Endothelial cell of umbilical vein (primary cell): Measurements from ENCODE around the gene FCMR. TPM values are rescaled to one million over a fixed set of nuclear protein-coding genes. Genes with fewer than 3 reads are reported as not detected.

Source experiments
- BruUV-seq: library from RNA; stranded (reverse); fragments of 400-500 nt; replicated peaks from 2 replicates; lab custom pipeline; 2021; lab: Mats Ljungman, UMichigan
- CTCF ChIA-PET: fragments of 300-600, 350-600 bp; sonication (Branson Sonifier 250); formaldehyde crosslinking; loops from one replicate; lab custom pipeline; 2021; ENCODE audit warnings: antibody characterized with exemption, inconsistent platforms; lab: Charles Lee
- POLR2A ChIA-PET: fragments of 300-600, 350-600 bp; sonication (Branson Sonifier 250); formaldehyde crosslinking; loops from one replicate; lab custom pipeline; 2021; ENCODE audit warnings: antibody characterized with exemption, inconsistent platforms; lab: Charles Lee
- DNase-seq: peaks from one replicate; pipeline ENCODE4 v3.0.0-alpha.2; 2011; ENCODE audit warnings: low read depth, low spot score
- FAIRE-seq: peaks from 2 replicates; lab custom pipeline; 2011; peaks lifted over from hg19 to GRCh38; lab: Jason Lieb, UNC
- H2AFZ ChIP-seq: 2 replicates; pipeline ENCODE4 v1.6.0; 2012; ENCODE audit warnings: low read depth, low read length, control low read depth, inconsistent platforms
- H3K27ac ChIP-seq: 2 replicates; pipeline ENCODE4 v1.5.1; 2011; ENCODE audit warnings: low read depth, mild to moderate bottlenecking, control low read depth, low read length, moderate library complexity; ENCODE audit not compliant: insufficient read depth
- H3K27me3 ChIP-seq, 2 experiments: 2 replicates each; pipeline versions ENCODE4 v1.6.0 to v1.6.1; 2011; ENCODE audit warnings: low read length in 2 of 2, mixed read lengths in 1 of 2; ENCODE audit not compliant: control insufficient read depth in 2 of 2, insufficient read depth in 2 of 2
- H3K36me3 ChIP-seq, 2 experiments: 2 replicates in 1 of 2; 3 replicates in 1 of 2; pipeline ENCODE4 v1.5.1; 2011; ENCODE audit warnings: low read length in 2 of 2, mild to moderate bottlenecking in 1 of 2, moderate library complexity in 1 of 2; ENCODE audit not compliant: control insufficient read depth in 2 of 2, insufficient read depth in 2 of 2; ENCODE audit errors: extremely low read depth in 1 of 2
- H3K4me1 ChIP-seq: 3 replicates; pipeline ENCODE4 v1.5.1; 2011; ENCODE audit warnings: mild to moderate bottlenecking, low read length; ENCODE audit not compliant: control insufficient read depth, insufficient read depth; ENCODE audit errors: extremely low read depth
- H3K4me2 ChIP-seq: 2 replicates; pipeline ENCODE4 v1.6.1; 2011; ENCODE audit warnings: low read length, control low read depth, mixed read lengths; ENCODE audit not compliant: insufficient read depth
- H3K4me3 ChIP-seq, 3 experiments: fragments of 200-600 bp in 1 of 3; sonication (generic), shearing (Covaris generic) in 1 of 3; replicated peaks in 1 of 3; 2 replicates each; pipeline ENCODE4 v1.5.1; 2011 to 2016; ENCODE audit warnings: control low read depth in 3 of 3, low read length in 3 of 3, mild to moderate bottlenecking in 2 of 3, inconsistent platforms in 1 of 3, low read depth in 1 of 3, moderate library complexity in 1 of 3; ENCODE audit not compliant: insufficient read depth in 1 of 3
- H3K79me2 ChIP-seq: 2 replicates; pipeline ENCODE4 v1.6.0; 2012; ENCODE audit warnings: low read length, inconsistent platforms; ENCODE audit not compliant: control insufficient read depth, insufficient read depth
- H3K9ac ChIP-seq: replicated peaks from 2 replicates; pipeline ENCODE3; 2011; ENCODE audit warnings: low read length, control low read depth; ENCODE audit not compliant: insufficient read depth; ENCODE audit errors: extremely low read depth
- H3K9me1 ChIP-seq: replicated peaks from 3 replicates; pipeline ENCODE4 v1.6.0; 2011; ENCODE audit warnings: mild to moderate bottlenecking, low read length; ENCODE audit not compliant: control insufficient read depth, insufficient read depth; ENCODE audit errors: extremely low read depth
- H3K9me3 ChIP-seq: replicated peaks from 2 replicates; pipeline ENCODE4 v1.5.1; 2012; ENCODE audit warnings: low read length, inconsistent platforms; ENCODE audit not compliant: control insufficient read depth, insufficient read depth
- H4K20me1 ChIP-seq: replicated peaks from 2 replicates; pipeline ENCODE3; 2011; ENCODE audit warnings: mild to moderate bottlenecking, low read length; ENCODE audit not compliant: control insufficient read depth, insufficient read depth; ENCODE audit errors: extremely low read depth
- CTCF ChIP-seq, 2 donors: IDR thresholded peaks; 1 replicate in 1 of 2; 2 replicates in 1 of 2; pipeline ENCODE4 v1.5.1; 2011; ENCODE audit warnings: low read length in 2 of 2, mild to moderate bottlenecking in 2 of 2, moderate library complexity in 2 of 2, control low read depth in 1 of 2, inconsistent platforms in 1 of 2, low read depth in 1 of 2; ENCODE audit not compliant: insufficient read depth in 1 of 2; ENCODE audit errors: extremely low read depth in 1 of 2
- EZH2 ChIP-seq: IDR thresholded peaks from 2 replicates; pipeline ENCODE4 v1.6.1; 2012; ENCODE audit warnings: borderline replicate concordance, low read depth, mild to moderate bottlenecking, moderate library complexity, low read length, inconsistent platforms; ENCODE audit not compliant: severe bottlenecking
- FOS ChIP-seq: IDR thresholded peaks from 2 replicates; pipeline ENCODE4 v1.6.1; 2011; ENCODE audit warnings: mild to moderate bottlenecking, low read length, moderate library complexity, borderline replicate concordance; ENCODE audit not compliant: insufficient read depth
- GATA2 ChIP-seq: IDR thresholded peaks from 2 replicates; pipeline ENCODE4 v1.7.0; 2011; ENCODE audit warnings: low read depth, mild to moderate bottlenecking, moderate library complexity, mixed read lengths, low read length; ENCODE audit not compliant: insufficient read length, insufficient read depth
- JUN ChIP-seq: IDR thresholded peaks from 2 replicates; pipeline ENCODE4 v1.6.1; 2011; ENCODE audit warnings: borderline replicate concordance, low read depth; ENCODE audit not compliant: insufficient read length, insufficient read depth
- MAX ChIP-seq: IDR thresholded peaks from 2 replicates; pipeline ENCODE4 v1.6.1; 2011; ENCODE audit not compliant: insufficient read depth, insufficient read length
- MYC ChIP-seq: IDR thresholded peaks from one replicate; pipeline ENCODE4 v1.6.1; 2011; ENCODE audit warnings: mild to moderate bottlenecking, low read depth, low read length
- POLR2A ChIP-seq: IDR thresholded peaks from 2 replicates; pipeline ENCODE4 v1.6.1; 2012; ENCODE audit warnings: low read depth, mild to moderate bottlenecking, control low read depth, low read length
- POLR2AphosphoS5 ChIP-seq: IDR thresholded peaks from 2 replicates; pipeline ENCODE4 v1.6.1; 2012; ENCODE audit warnings: low read depth, mild to moderate bottlenecking, control low read depth, low read length, moderate library complexity; ENCODE audit not compliant: insufficient read depth
- dilution Hi-C: fragments of 300-500 bp; cut with MboI; formaldehyde crosslinking; loops from one replicate; pipeline ENCODE4 v1.15.0; 2019; ENCODE audit warnings: low sequenced_read_pairs; ENCODE audit not compliant: extremely low pct_ligation_motif_present
- intact Hi-C: fragments of 100-400 bp; cut with micrococcal nuclease; formaldehyde crosslinking; loops from one replicate; pipeline ENCODE4 v1.10.0; 2022
- polyA plus RNA-seq, 4 experiments: library from polyadenylated mRNA; depleted of rRNA in 3 of 4; stranded (reverse) in 3 of 4; unstranded in 1 of 4; fragments of >200 nt; gene quantifications; 2 replicates each; pipeline versions ENCODE4 v1.2.1 to v1.2.3, GENCODE V29; 2011 to 2012; ENCODE audit warnings: missing spikeins in 1 of 4
- total RNA-seq: library from RNA; stranded (reverse); gene quantifications from 2 replicates; pipeline ENCODE4 v1.2.3, GENCODE V29; 2021

The FCMR gene
- total and polyA plus RNA-seq, 2 donors (not counting 3 experiments of a cell fraction or from before 2014, with no cell fraction given) = not detected

DNA sequence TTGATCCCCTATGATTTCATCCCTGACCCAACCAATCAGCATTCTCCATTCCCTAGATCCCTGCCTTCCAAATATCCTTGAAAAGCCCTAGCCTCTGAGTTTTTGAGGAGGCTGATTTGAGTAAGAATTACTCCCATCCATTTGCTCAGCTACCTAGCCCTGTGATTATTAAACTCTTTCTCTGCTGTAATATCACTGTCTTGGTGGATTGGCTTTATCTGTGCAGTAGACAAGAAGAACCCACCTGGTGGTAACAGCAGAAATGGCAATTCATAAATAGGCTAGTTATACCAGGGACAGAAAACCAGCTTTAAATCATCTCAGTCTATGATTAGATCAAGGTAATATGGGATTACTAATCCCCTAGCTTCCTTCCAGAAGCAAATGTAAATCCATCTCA lies 43.3 kb downstream of the FCMR start:
- CTCF ChIA-PET = no interaction called here

DNA sequence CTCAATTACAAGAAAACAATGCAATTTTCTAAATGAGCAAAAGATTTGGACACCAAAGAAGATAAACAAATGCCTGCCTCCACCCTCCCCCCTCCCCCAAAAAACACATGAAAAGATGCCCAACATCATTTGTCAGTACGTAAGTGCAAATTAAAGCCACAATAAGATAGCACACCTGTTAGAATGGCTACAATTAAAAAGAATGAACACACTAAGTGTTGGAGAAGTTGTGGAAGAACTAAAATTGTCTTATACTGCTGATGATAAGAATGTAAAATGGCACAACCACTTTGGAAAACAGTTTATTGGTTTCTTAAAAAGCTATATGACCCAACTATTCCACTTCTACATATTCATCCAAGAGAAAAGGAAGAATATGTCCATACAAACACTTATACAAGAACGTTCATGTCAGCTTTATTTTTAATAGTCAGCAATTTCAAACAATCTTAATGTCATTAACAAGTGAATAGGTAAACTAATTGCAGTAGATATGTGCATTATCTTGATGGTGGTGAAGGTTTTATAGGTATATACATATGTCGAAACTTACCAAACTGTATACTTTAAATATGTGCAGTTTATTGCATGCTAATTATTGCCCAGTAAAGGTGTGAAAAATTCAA lies 45.9 kb downstream of the FCMR start:
- no peaks in the 10 kb centered on the region for H3K4me1 ChIP-seq
- H3K9me1 ChIP-seq = no peaks in the 10 kb centered on the region
- H4K20me1 ChIP-seq = no peaks in the 10 kb centered on the region
- no peak overlapping the region for H2AFZ ChIP-seq
- no peak overlapping the region for H3K9ac ChIP-seq
- no peak overlapping the region for H3K27ac ChIP-seq
- DNase-seq (no peak), FAIRE-seq (no peak)
- H3K27me3 ChIP-seq = no peaks in the 10 kb centered on the region
- no peaks in the 10 kb centered on the region for H3K79me2 ChIP-seq
- TF ChIP-seq FOS = no peak
- TF ChIP-seq GATA2 = no peak
- TF ChIP-seq MAX = no peak
- TF ChIP-seq POLR2A = no peak
- TF ChIP-seq CTCF (IDR thresholded peaks at IDR 0.05; ENCODE audit: extremely low read depth in 1 of 2, insufficient read depth in 1 of 2, low read depth in 1 of 2, low read length in 2 of 2) = no peak
- no peak for TF ChIP-seq JUN
- no peak for TF ChIP-seq EZH2
- TF ChIP-seq POLR2AphosphoS5 = no peak
- no peak for TF ChIP-seq MYC
- H3K9me3 ChIP-seq = no peaks in the 10 kb centered on the region
- CTCF ChIA-PET = no interaction called here
- no TSS peak for BruUV-seq
- no peaks in the 10 kb centered on the region for H3K36me3 ChIP-seq
- intact Hi-C loops (no loop called here), dilution Hi-C loops (no loop called here)
- POLR2A ChIA-PET = no interaction called here
- no peak overlapping the region for H3K4me2 ChIP-seq
- H3K4me3 ChIP-seq = no peak overlapping the region

More for the DNA sequence above, 43.3 kb downstream of the FCMR start:
- H3K4me2 ChIP-seq = no peak overlapping the region
- H3K9me1 ChIP-seq = no peaks in the 10 kb centered on the region
- BruUV-seq = no TSS peak
- no peak for TF ChIP-seq MAX
- TF ChIP-seq FOS = no peak
- no peak for TF ChIP-seq POLR2A
- TF ChIP-seq POLR2AphosphoS5 = no peak
- H3K27ac ChIP-seq = no peak overlapping the region
- DNase-seq (no peak), FAIRE-seq (no peak)
- POLR2A ChIA-PET = no interaction called here
- no peaks in the 10 kb centered on the region for H4K20me1 ChIP-seq
- H3K4me1 ChIP-seq = no peaks in the 10 kb centered on the region
- H3K79me2 ChIP-seq = no peaks in the 10 kb centered on the region
- no peaks in the 10 kb centered on the region for H3K36me3 ChIP-seq
- H3K4me3 ChIP-seq = no peak overlapping the region
- dilution Hi-C loops (no loop called here), intact Hi-C loops (no loop called here)
- H3K27me3 ChIP-seq = peaks cover 0 to 2% of the 10 kb centered on the region in 2 experiments
- no peaks in the 10 kb centered on the region for H3K9me3 ChIP-seq
- no peak overlapping the region for H2AFZ ChIP-seq
- no peak overlapping the region for H3K9ac ChIP-seq
